Natural killer cell (primary cell): ENCODE data around the gene TMEM217. TPM values are rescaled to one million over a fixed set of nuclear protein-coding genes. Genes with fewer than 3 reads are reported as not detected.
"Not testable (repeated sequence)": the region's sequence is repeated elsewhere in the genome, so short reads cannot be mapped to it uniquely, and the experiment has no call there.

Source experiments
- ATAC-seq, 3 donors: fragments of 150-1000 bp in 2 of 3; fragments of 200-7000 bp in 1 of 3; cut with Tn5 transposase; 1 replicate in 1 of 3; 2 replicates in 2 of 3; pipeline ENCODE4 v1.10.0; 2021; ENCODE audit warnings: mild to moderate bottlenecking in 2 of 3, moderate library complexity in 2 of 3
- DNase-seq, 2 donors: peaks; one replicate each; pipeline versions ENCODE4 v3.0.0 to v3.0.0-alpha.2; 2013 to 2021; ENCODE audit warnings: mixed read lengths in 1 of 2
- H3K27ac ChIP-seq: one replicate; pipeline ENCODE4 v1.5.1; 2013; ENCODE audit warnings: mild to moderate bottlenecking, low read length
- H3K27me3 ChIP-seq: one replicate; pipeline ENCODE4 v1.6.1; 2013; ENCODE audit warnings: low read length; ENCODE audit not compliant: control insufficient read depth, insufficient read depth
- H3K36me3 ChIP-seq: one replicate; pipeline ENCODE4 v1.6.1; 2013; ENCODE audit warnings: low read length; ENCODE audit not compliant: control insufficient read depth, insufficient read depth
- H3K4me1 ChIP-seq: one replicate; pipeline ENCODE4 v1.6.1; 2013; ENCODE audit warnings: low read length; ENCODE audit not compliant: control insufficient read depth, insufficient read depth
- H3K4me3 ChIP-seq: one replicate; pipeline ENCODE4 v1.5.1; 2013; ENCODE audit warnings: low read length
- H3K9me3 ChIP-seq: one replicate; pipeline ENCODE4 v1.6.1; 2013; ENCODE audit warnings: low read length; ENCODE audit not compliant: control insufficient read depth, insufficient read depth
- H3K27ac Mint-ChIP-seq, 2 donors: one replicate each; pipeline ENCODE4 v1.8.0; 2022; ENCODE audit warnings: mild to moderate bottlenecking in 2 of 2, mixed read lengths in 2 of 2, moderate library complexity in 1 of 2
- H3K27me3 Mint-ChIP-seq, 2 donors: one replicate each; pipeline ENCODE4 v1.8.0; 2022; ENCODE audit warnings: low read depth in 2 of 2, mixed read lengths in 2 of 2
- H3K36me3 Mint-ChIP-seq: one replicate; pipeline ENCODE4 v1.8.0; 2022; ENCODE audit warnings: mixed read lengths
- H3K4me1 Mint-ChIP-seq, 2 donors: one replicate each; pipeline ENCODE4 v1.8.0; 2022; ENCODE audit warnings: mixed read lengths in 2 of 2
- H3K4me3 Mint-ChIP-seq: one replicate; pipeline ENCODE4 v1.8.0; 2022; ENCODE audit warnings: mild to moderate bottlenecking, moderate library complexity, mixed read lengths
- H3K9me3 Mint-ChIP-seq, 2 donors: one replicate each; pipeline ENCODE4 v1.8.0; 2022; ENCODE audit warnings: mixed read lengths in 2 of 2
- CTCF ChIP-seq: fragments of 200-600 bp; IDR thresholded peaks from one replicate; pipeline ENCODE4 v1.8.0; 2022; ENCODE audit warnings: antibody characterized with exemption
- WGBS: methylation state at CpG from one replicate; pipeline ENCODE4 v1.1.7; 2013; ENCODE audit warnings: missing lambda C conversion rate; ENCODE audit not compliant: insufficient coverage; 5-methylcytosine and 5-hydroxymethylcytosine counted together
- intact Hi-C: fragments of 100-400 bp; cut with micrococcal nuclease; formaldehyde crosslinking; loops from one replicate; pipeline ENCODE4 v1.14.2; 2022
- total RNA-seq, 4 donors: library from RNA; stranded (reverse); fragments of 120-200 nt in 1 of 4; gene quantifications; one replicate each; pipeline versions ENCODE4 v1.2.3 to v1.2.4, GENCODE V29; 2013 to 2022

Gene TMEM217
- total RNA-seq, 3 donors from 2014 or later (not counting 1 experiment from before 2014, with no cell fraction given): 0.75 to 2.1 (median 0.75) TPM

GRCh38 chr6:37190159-37190535 lies 67.8 kb downstream of the TMEM217 start:
- Mint-ChIP-seq H3K4me1 (peaks cover 60 to 73% of the 10 kb centered on the region in 2 donors), H3K27me3 (no peaks in the 10 kb centered on the region), H3K27ac (peak overlapping the region; percentile 45 to 74), H3K36me3 (no peaks in the 10 kb centered on the region), H3K4me3 (peak overlapping the region; percentile 35), H3K9me3 (no peaks in the 10 kb centered on the region)
- DNase-seq: no peak
- Histone ChIP-seq H3K27ac (peak overlapping the region; percentile 42), H3K36me3 (no peaks in the 10 kb centered on the region), H3K9me3 (no peaks in the 10 kb centered on the region), H3K27me3 (no peaks in the 10 kb centered on the region), H3K4me3 (no peak overlapping the region), H3K4me1 (peaks cover 54% of the 10 kb centered on the region)
- no peak for TF ChIP-seq CTCF
- peak in 1 of 3 donors; percentile 14 for ATAC-seq
- intact Hi-C loops: no loop called here
- 82% methylated on average over 1 of the region's 1 CpG for WGBS

- H3K4me1 Mint-ChIP-seq: peaks cover 52 to 64% of the 10 kb centered on the region in 2 donors
- no peaks in the 10 kb centered on the region for H3K9me3 Mint-ChIP-seq
- Histone ChIP-seq H3K9me3 (no peaks in the 10 kb centered on the region), H3K27ac (no peak overlapping the region), H3K27me3 (no peaks in the 10 kb centered on the region), H3K4me3 (no peak overlapping the region), H3K36me3 (no peaks in the 10 kb centered on the region), H3K4me1 (peaks cover 62% of the 10 kb centered on the region)
- H3K36me3 Mint-ChIP-seq: no peaks in the 10 kb centered on the region
- TF ChIP-seq CTCF: no peak
- H3K27me3 Mint-ChIP-seq: no peaks in the 10 kb centered on the region
- no peak for ATAC-seq
- DNase-seq: no peak
- intact Hi-C loops: no loop called here
- no peak overlapping the region for H3K4me3 Mint-ChIP-seq
- 78% methylated on average over 2 of the region's 2 CpGs for WGBS
- H3K27ac Mint-ChIP-seq: peak overlapping the region in 1 of 2 donors; percentile 63
Observed at GRCh38 chr6:37188962-37189510, 68.9 kb downstream of the TMEM217 start.

DNA sequence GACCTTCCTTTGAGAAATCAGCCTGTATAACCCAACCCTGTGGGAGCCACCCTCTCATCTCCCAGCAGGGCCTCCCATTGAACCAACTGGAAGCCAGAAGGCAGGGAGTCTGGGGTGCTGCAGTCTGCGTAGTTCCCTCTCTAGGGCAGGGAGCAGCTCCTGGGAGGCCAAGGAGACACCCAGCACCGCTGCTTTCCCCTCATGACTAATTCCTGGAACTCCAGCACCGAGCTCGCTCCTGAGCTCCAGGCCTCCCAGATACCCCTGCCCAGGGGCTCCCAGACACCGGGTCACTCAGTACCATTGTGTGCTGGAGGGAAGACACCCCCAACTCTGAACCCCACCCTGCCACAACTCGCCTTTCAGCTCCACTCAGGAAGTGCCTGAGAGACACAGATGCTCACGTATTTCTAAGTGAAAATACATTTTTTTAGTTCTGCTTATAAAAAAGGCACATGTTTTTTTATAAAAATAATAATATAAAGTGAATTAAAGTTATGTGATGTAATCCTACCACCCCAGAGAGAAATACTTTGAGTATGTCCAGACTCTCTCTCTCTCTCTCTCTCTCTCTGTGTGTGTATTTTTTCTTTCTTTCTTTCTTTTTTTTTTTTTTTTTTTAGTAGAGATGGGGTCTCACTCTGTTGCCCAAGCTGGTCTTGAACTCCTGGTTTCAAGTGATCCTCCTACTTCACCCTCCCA lies 70.5 kb downstream of the TMEM217 start:
- peaks cover 77% of the 10 kb centered on the region for H3K4me1 ChIP-seq
- Mint-ChIP-seq H3K27me3 (no peaks in the 10 kb centered on the region), H3K36me3 (no peaks in the 10 kb centered on the region), H3K4me1 (peaks cover 41 to 64% of the 10 kb centered on the region in 2 donors), H3K27ac (peak overlapping the region; percentile 73 to 91), H3K4me3 (peak overlapping the region; percentile 59), H3K9me3 (no peaks in the 10 kb centered on the region)
- 28% methylated on average over 6 of the region's 7 CpGs for WGBS
- H3K4me3 ChIP-seq: no peak overlapping the region
- no peaks in the 10 kb centered on the region for H3K9me3 ChIP-seq
- TF ChIP-seq CTCF: no peak
- ATAC-seq (no peak), DNase-seq (peak in 1 of 2 donors; percentile 33)
- H3K36me3 ChIP-seq: no peaks in the 10 kb centered on the region
- H3K27ac ChIP-seq: peak overlapping the region; percentile 45
- no peaks in the 10 kb centered on the region for H3K27me3 ChIP-seq
- intact Hi-C loops: no loop called here

GRCh38 chr6:37185949-37186720 lies 71.8 kb downstream of the TMEM217 start:
- H3K36me3 Mint-ChIP-seq, H3K27me3 Mint-ChIP-seq, H3K9me3 ChIP-seq, DNase-seq, H3K27ac ChIP-seq, H3K9me3 Mint-ChIP-seq, H3K27me3 ChIP-seq, ATAC-seq, intact Hi-C loops, H3K4me3 ChIP-seq, H3K36me3 ChIP-seq: not testable (repeated sequence)
- H3K4me1 ChIP-seq: peaks cover 79% of the 10 kb centered on the region
- Mint-ChIP-seq H3K4me1 (peaks cover 39 to 60% of the 10 kb centered on the region in 2 donors), H3K27ac (peak overlapping the region; percentile 73 to 91), H3K4me3 (peak overlapping the region; percentile 63)
- WGBS: 79% methylated on average over 6 of the region's 6 CpGs
